Measurements from ENCODE around the gene TEAD1. TPM values are rescaled to one million over a fixed set of nuclear protein-coding genes. Genes with fewer than 3 reads are reported as not detected.

The TEAD1 gene
- total and polyA plus RNA-seq, 7 donors, result 3.2 to 200 (median 155) TPM

- TF ChIP-seq, protein P1, sequence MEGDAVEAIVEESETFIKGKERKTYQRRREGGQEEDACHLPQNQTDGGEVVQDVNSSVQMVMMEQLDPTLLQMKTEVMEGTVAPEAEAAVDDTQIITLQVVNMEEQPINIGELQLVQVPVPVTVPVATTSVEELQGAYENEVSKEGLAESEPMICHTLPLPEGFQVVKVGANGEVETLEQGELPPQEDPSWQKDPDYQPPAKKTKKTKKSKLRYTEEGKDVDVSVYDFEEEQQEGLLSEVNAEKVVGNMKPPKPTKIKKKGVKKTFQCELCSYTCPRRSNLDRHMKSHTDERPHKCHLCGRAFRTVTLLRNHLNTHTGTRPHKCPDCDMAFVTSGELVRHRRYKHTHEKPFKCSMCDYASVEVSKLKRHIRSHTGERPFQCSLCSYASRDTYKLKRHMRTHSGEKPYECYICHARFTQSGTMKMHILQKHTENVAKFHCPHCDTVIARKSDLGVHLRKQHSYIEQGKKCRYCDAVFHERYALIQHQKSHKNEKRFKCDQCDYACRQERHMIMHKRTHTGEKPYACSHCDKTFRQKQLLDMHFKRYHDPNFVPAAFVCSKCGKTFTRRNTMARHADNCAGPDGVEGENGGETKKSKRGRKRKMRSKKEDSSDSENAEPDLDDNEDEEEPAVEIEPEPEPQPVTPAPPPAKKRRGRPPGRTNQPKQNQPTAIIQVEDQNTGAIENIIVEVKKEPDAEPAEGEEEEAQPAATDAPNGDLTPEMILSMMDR (IDR thresholded peaks at IDR 0.05), result no peak
- TF ChIP-seq EP300 (IDR thresholded peaks at IDR 0.05) (no peak), POLR2A (IDR thresholded peaks at IDR 0.05) (no peak), POLR2AphosphoS5 (IDR thresholded peaks at IDR 0.05) (no peak)
- peak overlapping the region in 1 of 4 donors; percentile 4 for H3K27ac ChIP-seq
- whole genome bisulfite sequencing, 2 donors, result 69 to 70% methylated on average over 2 of the region's 2 CpGs
- intact Hi-C loops (cut with DNase I), result no loop called here
- peaks cover 0 to 56% (median 43%) of the 10 kb centered on the region in 4 donors for H3K4me1 ChIP-seq
- no peaks in the 10 kb centered on the region for H3K27me3 ChIP-seq
- H3K9me3 ChIP-seq, result no peaks in the 10 kb centered on the region
- no peak for DNase-seq
- no peaks in the 10 kb centered on the region for H3K36me3 ChIP-seq
- H3K4me3 ChIP-seq, result no peak overlapping the region
Observed at GRCh38 chr11:12832480-12833224, 158.4 kb downstream of the TEAD1 start.

DNA sequence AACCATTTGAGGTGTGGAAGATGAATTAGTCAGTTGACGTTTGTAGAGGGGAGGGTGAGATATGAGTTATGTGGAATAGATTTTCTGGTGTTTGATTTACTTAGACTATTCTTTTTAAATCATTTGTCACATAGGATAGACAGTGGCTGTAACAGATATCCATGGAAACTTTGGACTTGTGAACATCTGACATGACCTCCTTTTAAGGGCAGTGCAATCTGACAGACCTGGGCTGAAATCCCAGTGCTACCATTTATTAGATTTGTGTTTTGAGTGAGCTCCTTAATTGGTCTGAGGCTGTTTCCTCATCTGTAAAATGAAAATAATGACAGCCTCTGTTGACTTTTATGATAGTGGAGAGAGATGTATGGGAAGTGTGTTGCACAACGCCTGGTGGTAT lies 159.9 kb downstream of the TEAD1 start:
- H3K9me3 ChIP-seq, result no peaks in the 10 kb centered on the region
- no peaks in the 10 kb centered on the region for H3K36me3 ChIP-seq
- no peak for DNase-seq
- H3K4me3 ChIP-seq, result no peak overlapping the region
- WGBS, 2 donors, result 65 to 84% methylated on average over 2 of the region's 2 CpGs
- H3K27ac ChIP-seq, result peak overlapping the region in 2 of 4 donors; percentile 4 to 11
- H3K27me3 ChIP-seq, result no peaks in the 10 kb centered on the region
- peaks cover 0 to 55% (median 36%) of the 10 kb centered on the region in 4 donors for H3K4me1 ChIP-seq
- TF ChIP-seq POLR2AphosphoS5 (IDR thresholded peaks at IDR 0.05), result peak in 2 of 4 donors; percentile 7 to 13
- TF ChIP-seq POLR2A (IDR thresholded peaks at IDR 0.05), result no peak
- intact Hi-C loops (cut with DNase I), result no loop called here

DNA sequence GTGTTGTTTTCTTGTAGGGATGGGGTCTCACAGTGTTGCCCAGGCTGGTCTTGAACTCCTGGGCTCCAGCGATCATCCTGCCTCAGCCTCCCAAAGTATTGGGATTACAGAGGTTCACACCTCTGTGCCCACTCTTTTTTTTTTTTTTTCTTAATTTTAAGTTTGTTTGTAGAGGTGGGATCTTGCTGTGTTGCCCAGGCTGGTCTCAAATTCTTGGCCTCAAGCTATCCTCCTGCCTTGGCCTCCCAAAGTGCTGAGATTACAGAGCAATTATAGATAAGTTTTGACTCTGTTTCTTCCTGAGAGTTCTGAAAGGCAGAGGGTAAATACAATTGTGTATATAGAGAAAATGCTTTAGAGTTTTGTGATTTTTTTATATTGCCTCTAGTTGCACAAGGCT lies 160.4 kb downstream of the TEAD1 start:
- 90 to 95% methylated on average over 1 of the region's 1 CpG for WGBS, 2 donors
- intact Hi-C loops (cut with DNase I), result no loop called here
- TF ChIP-seq POLR2A (IDR thresholded peaks at IDR 0.05) (no peak), POLR2AphosphoS5 (IDR thresholded peaks at IDR 0.05) (no peak), EP300 (IDR thresholded peaks at IDR 0.05) (no peak)
- TF ChIP-seq, protein P1 (IDR thresholded peaks at IDR 0.05), result no peak

DNA sequence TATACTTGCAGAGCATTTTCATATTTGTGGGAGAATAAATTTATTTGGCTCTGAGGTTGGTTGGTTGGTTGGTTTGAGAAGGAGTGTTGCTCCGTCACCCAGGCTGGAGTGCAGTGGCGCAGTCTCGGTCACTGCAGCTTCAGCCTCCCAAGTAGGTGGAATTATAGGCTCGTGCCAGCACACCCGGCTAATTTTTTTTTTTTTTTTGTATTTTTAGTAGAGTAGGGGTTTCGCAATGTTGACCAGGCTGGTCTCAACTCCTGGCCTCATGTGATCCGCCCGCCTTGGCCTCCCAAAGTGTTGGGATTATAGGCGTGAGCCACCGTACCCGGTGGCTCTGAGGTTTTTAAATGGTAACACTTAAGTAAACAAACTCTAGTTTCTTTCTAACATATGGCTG lies 161.1 kb downstream of the TEAD1 start:
- intact Hi-C loops (cut with DNase I), result no loop called here
- no peaks in the 10 kb centered on the region for H3K27me3 ChIP-seq
- peaks cover 0 to 47% (median 27%) of the 10 kb centered on the region in 4 donors for H3K4me1 ChIP-seq
- 82 to 88% methylated on average over 11 of the region's 11 CpGs for WGBS, 2 donors
- no peak overlapping the region for H3K27ac ChIP-seq
- no peak overlapping the region for H3K4me3 ChIP-seq
- no peaks in the 10 kb centered on the region for H3K9me3 ChIP-seq
- no peaks in the 10 kb centered on the region for H3K36me3 ChIP-seq
- TF ChIP-seq POLR2A (IDR thresholded peaks at IDR 0.05), result no peak
- no peak for TF ChIP-seq POLR2AphosphoS5 (IDR thresholded peaks at IDR 0.05)
- TF ChIP-seq EP300 (IDR thresholded peaks at IDR 0.05), result no peak
- TF ChIP-seq, protein P1 (IDR thresholded peaks at IDR 0.05), result no peak
- DNase-seq, result no peak

More for the DNA sequence above, 160.4 kb downstream of the TEAD1 start:
- Histone ChIP-seq H3K4me3 (no peak overlapping the region), H3K27ac (no peak overlapping the region), H3K9me3 (no peaks in the 10 kb centered on the region), H3K4me1 (peaks cover 0 to 53% (median 33%) of the 10 kb centered on the region in 4 donors), H3K27me3 (no peaks in the 10 kb centered on the region), H3K36me3 (no peaks in the 10 kb centered on the region)
- no peak for DNase-seq

- 68 to 81% methylated on average over 6 of the region's 6 CpGs for WGBS, 2 donors
- H3K27ac ChIP-seq, result peak overlapping the region; percentile 7 to 59 (median 44)
Observed at GRCh38 chr11:12838463-12839123, 164.4 kb downstream of the TEAD1 start.

More at GRCh38 chr11:12838463-12839123, 164.4 kb downstream of the TEAD1 start:
- H3K4me1 ChIP-seq, result peaks cover 0 to 53% (median 40%) of the 10 kb centered on the region in 4 donors
- TF ChIP-seq EP300 (IDR thresholded peaks at IDR 0.05) (no peak), POLR2A (IDR thresholded peaks at IDR 0.05) (no peak), POLR2AphosphoS5 (IDR thresholded peaks at IDR 0.05) (no peak)
- TF ChIP-seq, protein P1 (IDR thresholded peaks at IDR 0.05), result no peak
- no peaks in the 10 kb centered on the region for H3K9me3 ChIP-seq
- DNase-seq, result no peak
- no peaks in the 10 kb centered on the region for H3K27me3 ChIP-seq
- no peaks in the 10 kb centered on the region for H3K36me3 ChIP-seq
- H3K4me3 ChIP-seq, result peak overlapping the region in 1 of 4 donors; percentile 2
- intact Hi-C loops (cut with DNase I), result no loop called here
